ENCODE results near the gene KCNQ1. TPM values are rescaled to one million over a fixed set of nuclear protein-coding genes. Genes with fewer than 3 reads are reported as not detected.

Gene KCNQ1
- total and polyA plus RNA-seq, 8 donors = 7.1 to 37.7 (median 9.9) TPM

DNA sequence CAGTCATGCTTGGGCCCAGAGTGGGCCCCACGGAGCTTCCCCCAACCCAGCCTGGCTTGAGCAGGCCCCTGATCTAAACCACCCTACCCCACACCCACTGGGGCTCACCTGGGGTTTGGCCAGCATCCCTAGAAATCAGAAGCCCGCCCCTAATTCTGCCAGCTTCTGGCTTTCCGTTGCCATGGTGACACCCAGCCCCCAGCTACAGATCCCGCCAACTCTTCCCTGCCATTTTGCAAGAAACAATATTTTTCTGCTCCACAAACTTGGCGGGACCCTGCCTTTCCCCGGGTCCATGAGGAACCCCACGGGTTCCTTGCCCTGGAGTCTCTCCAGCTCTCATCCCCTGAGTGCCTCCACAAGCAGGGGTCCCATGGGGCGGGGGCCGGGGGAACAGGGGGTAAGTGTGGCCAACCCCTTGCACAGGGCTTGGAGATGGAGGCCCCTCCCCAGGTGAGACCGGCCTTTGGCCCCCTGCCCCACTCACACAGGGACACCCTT lies 350.7 kb downstream of the KCNQ1 start:
- Histone ChIP-seq H3K9me3 (no peaks in the 10 kb centered on the region), H3K27ac (no peak overlapping the region), H3K27me3 (peaks cover 0 to 18% of the 10 kb centered on the region in 2 donors), H3K36me3 (no peaks in the 10 kb centered on the region), H3K4me1 (peaks cover 0 to 12% of the 10 kb centered on the region in 2 donors), H3K4me3 (no peak overlapping the region)
- DNase-seq (peak in 2 of 4 donors; percentile 26 to 66), ATAC-seq (no peak)
- intact Hi-C loops (cut with DNase I) = no loop called here
- TF ChIP-seq, protein P1, sequence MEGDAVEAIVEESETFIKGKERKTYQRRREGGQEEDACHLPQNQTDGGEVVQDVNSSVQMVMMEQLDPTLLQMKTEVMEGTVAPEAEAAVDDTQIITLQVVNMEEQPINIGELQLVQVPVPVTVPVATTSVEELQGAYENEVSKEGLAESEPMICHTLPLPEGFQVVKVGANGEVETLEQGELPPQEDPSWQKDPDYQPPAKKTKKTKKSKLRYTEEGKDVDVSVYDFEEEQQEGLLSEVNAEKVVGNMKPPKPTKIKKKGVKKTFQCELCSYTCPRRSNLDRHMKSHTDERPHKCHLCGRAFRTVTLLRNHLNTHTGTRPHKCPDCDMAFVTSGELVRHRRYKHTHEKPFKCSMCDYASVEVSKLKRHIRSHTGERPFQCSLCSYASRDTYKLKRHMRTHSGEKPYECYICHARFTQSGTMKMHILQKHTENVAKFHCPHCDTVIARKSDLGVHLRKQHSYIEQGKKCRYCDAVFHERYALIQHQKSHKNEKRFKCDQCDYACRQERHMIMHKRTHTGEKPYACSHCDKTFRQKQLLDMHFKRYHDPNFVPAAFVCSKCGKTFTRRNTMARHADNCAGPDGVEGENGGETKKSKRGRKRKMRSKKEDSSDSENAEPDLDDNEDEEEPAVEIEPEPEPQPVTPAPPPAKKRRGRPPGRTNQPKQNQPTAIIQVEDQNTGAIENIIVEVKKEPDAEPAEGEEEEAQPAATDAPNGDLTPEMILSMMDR (IDR thresholded peaks at IDR 0.05) = no peak

DNA sequence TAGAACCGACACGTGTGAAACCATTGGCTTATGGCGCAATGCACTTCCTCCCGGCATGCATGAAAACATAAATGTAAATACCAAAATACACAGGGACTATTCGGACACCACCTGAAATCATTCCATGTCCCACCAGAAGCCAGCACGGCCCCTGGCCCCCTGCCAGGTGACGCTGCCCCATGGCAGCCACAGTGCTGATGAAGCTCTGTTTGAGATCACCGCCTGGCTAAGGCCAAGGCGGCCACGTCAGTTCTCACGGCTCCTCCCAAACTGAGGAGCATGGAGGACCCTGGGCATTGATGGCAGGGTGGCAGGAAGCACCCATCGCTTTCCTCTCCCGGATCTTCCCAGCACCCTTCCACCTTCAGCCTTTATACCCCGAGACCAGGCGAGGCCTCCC lies 351.3 kb downstream of the KCNQ1 start:
- TF ChIP-seq, protein P1 (IDR thresholded peaks at IDR 0.05) = no peak
- Histone ChIP-seq H3K4me3 (no peak overlapping the region), H3K4me1 (peaks cover 0 to 8% of the 10 kb centered on the region in 2 donors), H3K9me3 (no peaks in the 10 kb centered on the region), H3K27ac (no peak overlapping the region), H3K27me3 (peaks cover 0 to 15% of the 10 kb centered on the region in 2 donors), H3K36me3 (no peaks in the 10 kb centered on the region)
- intact Hi-C loops (cut with DNase I) = no loop called here
- no peak for ATAC-seq
- peak in 2 of 4 donors; percentile 22 to 58 for DNase-seq

DNA sequence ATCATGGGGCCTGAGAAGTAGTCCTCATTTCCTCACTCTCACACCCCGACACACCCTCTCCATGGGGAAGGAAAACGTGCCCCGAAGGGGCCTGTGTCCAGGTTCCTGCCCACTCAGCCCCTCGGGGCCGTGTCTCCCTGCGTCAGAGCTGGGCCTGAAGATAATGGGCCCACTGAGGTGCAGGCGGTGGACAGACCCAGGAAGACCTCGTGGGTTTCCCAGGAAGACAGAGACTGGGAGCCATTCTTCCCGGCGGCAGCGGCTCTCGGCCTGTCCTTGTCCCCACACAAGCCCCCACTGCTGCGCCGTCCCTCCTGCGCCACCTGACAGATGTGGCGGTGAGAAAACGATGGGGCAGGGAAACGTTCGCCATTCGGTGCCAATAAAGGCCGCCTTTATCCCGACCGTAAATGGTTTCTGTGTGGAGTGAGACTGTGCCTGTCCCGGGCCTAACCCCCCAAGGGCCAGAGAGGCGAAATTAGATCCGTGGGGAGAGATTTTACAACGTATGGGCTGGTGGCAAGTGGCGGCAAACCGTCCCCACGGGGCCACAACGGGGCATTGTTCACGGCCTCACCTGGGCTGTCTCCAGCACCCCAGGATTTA lies 351.8 kb downstream of the KCNQ1 start:
- intact Hi-C loops (cut with DNase I) = no loop called here
- no peaks in the 10 kb centered on the region for H3K36me3 ChIP-seq
- ATAC-seq (no peak), DNase-seq (peak in 2 of 4 donors; percentile 23 to 47)
- TF ChIP-seq, protein P1 (IDR thresholded peaks at IDR 0.05) = no peak
- H3K9me3 ChIP-seq = no peaks in the 10 kb centered on the region
- H3K4me3 ChIP-seq = no peak overlapping the region
- peaks cover 0 to 10% of the 10 kb centered on the region in 2 donors for H3K27me3 ChIP-seq
- H3K4me1 ChIP-seq = peaks cover 0 to 5% of the 10 kb centered on the region in 2 donors
- H3K27ac ChIP-seq = no peak overlapping the region

DNA sequence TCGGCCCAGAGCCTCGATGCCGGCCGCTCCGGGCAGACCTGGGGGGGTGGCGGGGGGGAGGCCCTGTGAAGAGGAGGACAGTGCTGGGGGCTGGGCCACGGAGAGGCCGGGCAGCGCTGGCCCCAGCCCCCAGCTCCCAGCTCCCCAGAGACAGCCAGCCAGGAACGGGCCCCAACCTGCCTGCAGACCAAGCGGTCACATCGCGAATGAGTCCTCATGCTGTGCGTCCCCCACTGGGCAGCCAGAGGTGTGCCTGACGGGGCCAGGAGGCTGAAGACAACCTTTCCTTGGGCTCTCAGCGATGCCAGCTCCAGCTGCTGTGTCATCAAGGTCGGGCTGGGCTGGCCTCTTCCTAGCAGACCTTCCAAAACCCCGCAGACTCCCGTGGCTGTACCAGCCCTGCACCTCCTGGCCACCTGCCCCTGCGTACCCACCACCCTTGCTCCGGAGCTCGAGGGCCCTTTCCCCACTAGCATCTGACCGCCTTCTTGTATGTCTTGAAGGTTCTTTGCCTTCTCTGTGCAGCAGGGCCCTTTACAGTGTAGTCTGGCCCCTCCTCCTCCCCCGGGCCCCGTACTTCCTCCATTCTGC lies 352.4 kb downstream of the KCNQ1 start:
- Histone ChIP-seq H3K27me3 (peaks cover 0 to 4% of the 10 kb centered on the region in 2 donors), H3K36me3 (no peaks in the 10 kb centered on the region), H3K27ac (no peak overlapping the region), H3K4me3 (no peak overlapping the region), H3K4me1 (no peaks in the 10 kb centered on the region), H3K9me3 (no peaks in the 10 kb centered on the region)
- intact Hi-C loops (cut with DNase I) = no loop called here
- TF ChIP-seq, protein P1 (IDR thresholded peaks at IDR 0.05) = no peak
- ATAC-seq (no peak), DNase-seq (peak in 2 of 4 donors; percentile 20 to 69)

DNA sequence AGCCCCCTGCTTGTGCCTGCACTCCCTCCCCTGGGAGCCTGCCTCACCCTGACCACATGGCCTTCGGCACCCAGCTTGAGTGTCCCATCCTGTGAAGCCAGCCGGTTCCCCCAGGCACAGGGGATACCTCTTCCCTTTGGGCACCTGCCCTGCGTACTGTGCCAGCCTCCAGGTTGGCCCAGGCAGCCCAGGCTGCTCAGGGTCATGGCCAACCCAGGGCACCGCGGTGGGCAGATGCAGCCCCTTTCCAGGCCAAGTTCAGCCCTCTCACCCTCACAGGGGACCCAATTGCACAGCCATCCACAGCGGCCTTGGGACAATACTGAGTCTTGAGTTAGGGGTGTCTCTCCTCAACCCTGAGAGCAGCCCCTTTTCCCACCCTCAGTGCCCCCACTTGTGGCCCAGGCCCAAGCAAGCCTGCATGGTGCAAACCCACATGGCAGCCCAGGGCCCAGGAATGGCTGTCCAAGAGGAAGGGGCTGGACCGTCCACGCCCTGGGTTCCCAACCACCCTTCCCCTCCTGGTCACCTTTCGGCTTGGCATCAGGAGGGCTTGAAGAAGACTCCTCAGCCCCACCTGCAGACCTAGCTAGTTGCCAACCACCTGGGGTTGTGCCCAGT lies 353.0 kb downstream of the KCNQ1 start:
- no peaks in the 10 kb centered on the region for H3K27me3 ChIP-seq
- no peak overlapping the region for H3K4me3 ChIP-seq
- no peaks in the 10 kb centered on the region for H3K9me3 ChIP-seq
- DNase-seq = peak in 1 of 4 donors; percentile 43
- H3K4me1 ChIP-seq = no peaks in the 10 kb centered on the region
- ATAC-seq = no peak
- H3K36me3 ChIP-seq = no peaks in the 10 kb centered on the region
- intact Hi-C loops (cut with DNase I) = no loop called here
- H3K27ac ChIP-seq = no peak overlapping the region
- TF ChIP-seq, protein P1 (IDR thresholded peaks at IDR 0.05) = no peak
